ENCODE measurements around the gene LRCOL1.

GRCh38 chr12:132603240-132604150, 6.9 kb downstream of the LRCOL1 start:
- no peak for TF ChIP-seq CTCF (IDR thresholded peaks at IDR 0.05)
- TF ChIP-seq POLR2A (IDR thresholded peaks at IDR 0.05): no peak
- TF ChIP-seq EP300 (IDR thresholded peaks at IDR 0.05): no peak
